Rectal smooth muscle tissue (tissue), 1 donor: ENCODE results near the gene ASXL1.
"Not testable (repeated sequence)": the region's sequence is repeated elsewhere in the genome, so short reads cannot be mapped to it uniquely, and the experiment has no call there.

ENCODE experiments used
- H3K27ac ChIP-seq: one replicate; pipeline ENCODE4 v1.7.0; 2013; ENCODE audit warnings: low read depth, low read length, inconsistent platforms
- H3K27me3 ChIP-seq: one replicate; pipeline ENCODE4 v1.7.0; 2013; ENCODE audit warnings: low read length; ENCODE audit not compliant: control insufficient read depth, insufficient read depth
- H3K36me3 ChIP-seq: one replicate; pipeline ENCODE4 v1.7.0; 2013; ENCODE audit warnings: low read length; ENCODE audit not compliant: control insufficient read depth, insufficient read depth
- H3K4me1 ChIP-seq: one replicate; pipeline ENCODE4 v1.7.0; 2013; ENCODE audit warnings: low read length; ENCODE audit not compliant: control insufficient read depth, insufficient read depth
- H3K4me3 ChIP-seq: one replicate; pipeline ENCODE4 v1.7.0; 2013; ENCODE audit warnings: low read length
- H3K9ac ChIP-seq: one replicate; pipeline ENCODE4 v1.7.0; 2013; ENCODE audit warnings: low read length

The ASXL1 gene

DNA sequence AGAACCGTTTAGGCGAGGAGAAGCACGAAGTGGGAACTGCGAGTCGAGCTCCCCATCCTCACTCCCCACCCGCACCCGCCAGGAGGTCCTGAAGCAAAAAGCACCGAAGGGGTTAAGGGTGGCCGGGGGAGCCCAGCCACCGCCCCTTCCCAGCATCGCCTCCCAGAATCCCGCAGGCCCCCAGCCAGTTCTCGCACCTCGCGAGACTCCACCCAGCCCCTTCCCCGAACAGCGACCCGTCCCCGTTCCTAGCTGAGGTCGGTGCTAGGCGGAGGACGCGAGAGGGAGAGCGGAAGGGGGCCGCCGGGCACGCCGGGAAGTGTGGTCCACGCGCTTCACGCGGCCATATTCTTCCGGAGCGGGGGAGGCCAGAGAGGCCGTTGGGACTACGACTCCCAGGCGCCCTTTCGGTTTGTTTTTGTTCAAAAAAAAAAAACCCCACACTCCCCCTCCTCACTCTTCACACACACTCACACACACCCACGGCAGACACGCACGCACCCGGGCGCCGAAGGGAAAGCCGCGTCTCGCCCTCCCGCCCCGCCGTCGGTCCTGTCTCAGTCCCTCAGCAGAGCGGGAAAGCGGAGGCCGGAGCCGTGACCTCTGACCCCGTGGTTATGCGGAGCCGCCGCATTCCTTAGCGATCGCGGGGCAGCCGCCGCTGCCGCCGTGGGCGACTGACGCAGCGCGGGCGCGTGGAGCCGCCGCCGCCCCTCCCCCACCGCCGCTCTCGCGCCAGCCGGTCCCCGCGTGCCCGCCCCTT, at the start of gene ASXL1:
Gene ASXL1 (plus strand): TSS at position 463 of the 763 bp plus-strand sequence. CDS start 445 bp downstream, outside the sequence.
- Histone ChIP-seq H3K27me3 (no peaks in the 10 kb centered on the region), H3K4me1 (peaks cover 20% of the 10 kb centered on the region), H3K27ac (peak within 1 kb of the TSS; percentile 99), H3K36me3 (no peaks in the 10 kb centered on the region), H3K9ac (peak within 1 kb of the TSS; percentile 93), H3K4me3 (peak within 1 kb of the TSS; percentile 90)

DNA sequence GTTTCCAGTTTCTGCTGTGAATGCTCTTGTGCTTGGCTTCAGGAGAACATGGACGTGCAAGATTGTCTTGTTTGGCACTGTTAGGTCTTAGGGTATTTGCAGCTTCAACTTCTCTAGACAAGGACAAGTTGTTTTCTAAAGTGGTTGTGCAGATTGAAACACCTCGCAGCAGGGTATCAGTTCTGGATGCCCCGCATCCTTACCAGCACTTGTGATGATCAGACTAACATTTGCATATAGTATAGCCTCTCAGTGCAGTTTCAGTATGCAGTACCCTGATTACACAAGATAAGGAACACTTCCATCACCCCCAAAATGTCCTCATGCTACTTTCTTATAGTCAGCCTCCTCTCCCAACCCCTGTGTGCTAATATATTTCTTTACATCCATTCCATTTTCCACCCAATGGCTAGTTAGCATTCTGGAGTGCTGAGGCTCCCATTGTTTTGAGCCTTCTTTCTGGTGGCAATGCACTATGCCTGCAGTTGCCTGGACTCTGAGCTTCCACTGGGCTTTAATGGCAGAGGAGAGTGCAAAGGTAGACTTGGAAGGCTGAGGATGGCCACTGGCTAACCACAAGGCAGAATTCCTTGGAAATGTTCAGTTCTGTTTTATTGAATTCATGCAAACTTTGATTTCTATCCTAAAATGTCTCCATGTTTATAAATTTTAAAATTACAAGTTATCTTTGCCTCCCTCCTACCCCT, 45.3 kb upstream of the ASXL1 start:
- Histone ChIP-seq H3K27me3 (no peaks in the 10 kb centered on the region), H3K4me1 (no peaks in the 10 kb centered on the region), H3K36me3 (peaks cover 19% of the 10 kb centered on the region), H3K9ac (no peak overlapping the region), H3K27ac (no peak overlapping the region), H3K4me3 (no peak overlapping the region)

DNA sequence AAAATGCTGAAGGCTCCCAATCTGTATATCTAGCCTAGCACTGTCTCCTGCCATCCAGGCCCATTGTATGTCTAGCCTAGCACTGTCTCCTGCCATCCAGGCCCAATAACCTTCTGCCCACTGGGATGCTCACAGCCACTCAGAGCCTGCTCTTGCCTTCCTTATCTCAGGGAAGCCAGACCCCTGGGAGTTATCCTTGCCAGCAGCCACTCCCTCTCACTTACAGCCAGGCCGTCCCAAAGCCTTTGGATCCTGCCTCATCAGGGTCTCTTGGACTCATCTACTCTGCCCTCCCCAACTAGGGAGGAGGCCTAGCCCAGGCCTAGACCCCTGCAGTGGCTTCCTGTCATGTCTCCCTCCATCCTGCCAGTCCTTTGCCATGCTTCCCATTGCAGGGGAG, 43.4 kb upstream of the ASXL1 start:
- H3K27me3 ChIP-seq = no peaks in the 10 kb centered on the region
- H3K9ac ChIP-seq = no peak overlapping the region
- no peak overlapping the region for H3K4me3 ChIP-seq
- H3K36me3 ChIP-seq = peaks cover 20% of the 10 kb centered on the region
- H3K27ac ChIP-seq = no peak overlapping the region
- no peaks in the 10 kb centered on the region for H3K4me1 ChIP-seq

DNA sequence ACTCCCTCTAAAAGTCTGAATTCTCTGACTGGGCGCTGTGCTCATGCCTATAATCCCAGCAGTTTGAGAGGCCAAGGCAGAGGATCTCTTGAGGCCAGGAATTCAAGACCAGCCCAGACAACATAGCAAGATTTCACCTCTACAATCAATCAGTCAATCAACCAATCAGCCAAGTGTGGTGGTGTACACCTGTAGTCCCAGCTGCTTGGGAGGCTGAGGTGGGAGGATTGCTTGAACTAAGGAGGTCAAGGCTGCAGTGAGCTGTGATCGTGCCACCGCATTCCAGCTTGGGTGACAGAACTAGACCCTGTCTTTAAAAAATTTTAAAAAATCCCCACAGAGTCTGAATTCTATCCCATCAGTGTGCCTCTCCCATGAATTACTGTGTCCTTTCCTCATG, 42.7 kb upstream of the ASXL1 start:
- Histone ChIP-seq H3K4me3 (no peak overlapping the region), H3K27ac (no peak overlapping the region), H3K9ac (no peak overlapping the region), H3K36me3 (peaks cover 14% of the 10 kb centered on the region), H3K27me3 (no peaks in the 10 kb centered on the region), H3K4me1 (no peaks in the 10 kb centered on the region)

DNA sequence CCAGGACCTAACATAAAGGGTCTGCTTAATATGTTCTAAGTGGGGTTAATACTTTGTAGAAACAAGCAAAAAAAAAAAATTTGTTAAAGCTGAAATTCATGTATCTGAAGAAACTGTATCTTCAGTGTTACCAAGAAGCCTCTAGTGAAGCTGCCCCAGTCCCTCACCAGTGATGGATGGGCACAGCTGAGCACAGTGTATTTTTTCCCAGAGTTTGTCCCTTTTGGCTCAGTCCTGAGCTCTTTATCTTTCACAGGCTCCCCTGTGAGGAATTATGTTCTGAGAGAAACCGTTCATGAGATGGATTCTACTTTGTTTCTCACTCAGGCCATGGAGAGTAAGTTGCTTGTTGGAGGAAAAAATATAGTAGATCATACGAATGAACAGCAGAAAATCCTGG, 42.2 kb upstream of the ASXL1 start:
- H3K4me3 ChIP-seq = no peak overlapping the region
- no peaks in the 10 kb centered on the region for H3K4me1 ChIP-seq
- no peaks in the 10 kb centered on the region for H3K27me3 ChIP-seq
- peaks cover 11% of the 10 kb centered on the region for H3K36me3 ChIP-seq
- no peak overlapping the region for H3K27ac ChIP-seq
- no peak overlapping the region for H3K9ac ChIP-seq

DNA sequence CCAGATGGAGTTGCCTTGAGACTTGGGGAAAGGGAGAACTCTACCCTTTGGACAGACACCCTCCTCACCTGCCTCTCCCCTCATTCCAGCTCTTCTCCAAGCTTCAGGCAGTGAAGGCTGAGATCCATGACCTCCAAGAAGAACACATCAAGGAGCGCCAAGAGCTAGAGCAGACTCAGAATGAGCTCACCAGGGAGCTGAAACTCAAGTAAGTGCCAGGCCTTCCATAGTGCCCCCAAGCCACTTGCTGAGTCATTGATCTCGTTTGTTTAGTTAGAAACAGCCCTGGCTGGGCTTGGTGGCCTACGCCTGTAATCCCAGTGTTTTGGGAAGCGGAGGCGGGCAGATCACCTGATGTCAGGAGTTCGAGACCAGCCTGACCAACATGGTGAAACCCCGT, 41.5 kb upstream of the ASXL1 start:
- no peak overlapping the region for H3K4me3 ChIP-seq
- H3K4me1 ChIP-seq = no peaks in the 10 kb centered on the region
- H3K9ac ChIP-seq = no peak overlapping the region
- H3K27ac ChIP-seq = no peak overlapping the region
- H3K36me3 ChIP-seq = peaks cover 11% of the 10 kb centered on the region
- H3K27me3 ChIP-seq = no peaks in the 10 kb centered on the region

DNA sequence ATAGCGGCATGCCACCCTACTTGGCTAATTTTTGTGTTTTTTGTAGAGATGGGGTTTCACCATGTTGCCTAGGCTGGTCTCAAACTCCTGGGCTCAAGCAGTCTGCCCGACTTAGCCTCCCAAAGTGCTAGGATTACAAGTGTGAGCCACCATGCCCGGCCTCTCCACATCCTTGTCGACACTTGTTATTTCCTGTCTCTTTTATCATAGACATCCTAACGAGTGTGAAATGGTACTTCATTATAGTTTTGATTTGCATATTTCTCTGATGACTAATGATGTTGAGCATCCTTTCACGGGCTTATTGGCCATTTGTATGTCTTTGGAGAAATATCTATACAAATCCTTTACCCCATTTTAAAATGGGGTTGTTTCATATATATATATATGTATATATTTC, 39.0 kb upstream of the ASXL1 start:
- no peaks in the 10 kb centered on the region for H3K4me1 ChIP-seq
- no peak overlapping the region for H3K9ac ChIP-seq
- no peak overlapping the region for H3K4me3 ChIP-seq
- no peak overlapping the region for H3K27ac ChIP-seq
- peaks cover 11% of the 10 kb centered on the region for H3K36me3 ChIP-seq
- H3K27me3 ChIP-seq = no peaks in the 10 kb centered on the region

DNA sequence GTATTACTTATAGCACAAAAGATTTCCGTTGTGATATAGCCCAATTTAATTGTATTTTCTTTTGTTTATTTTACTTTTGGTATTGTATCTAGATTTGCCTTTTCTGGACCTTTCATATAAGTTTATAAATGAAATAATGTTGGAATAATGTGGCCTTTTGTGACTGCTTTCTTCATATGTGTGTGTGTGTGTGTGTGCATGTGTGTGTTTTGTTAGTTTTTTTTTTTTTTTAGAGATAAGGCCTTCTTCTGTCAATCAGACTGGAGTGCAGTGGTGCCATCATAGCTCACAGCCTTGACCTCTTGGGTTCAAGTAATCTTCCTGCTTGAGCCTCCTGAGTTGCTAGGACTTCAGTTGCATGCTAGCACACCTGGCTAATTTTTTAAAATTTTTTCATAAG, 37.8 kb upstream of the ASXL1 start:
- Histone ChIP-seq H3K36me3 (peaks cover 11% of the 10 kb centered on the region), H3K9ac (no peak overlapping the region), H3K27ac (no peak overlapping the region), H3K4me3 (no peak overlapping the region), H3K27me3 (no peaks in the 10 kb centered on the region), H3K4me1 (no peaks in the 10 kb centered on the region)

DNA sequence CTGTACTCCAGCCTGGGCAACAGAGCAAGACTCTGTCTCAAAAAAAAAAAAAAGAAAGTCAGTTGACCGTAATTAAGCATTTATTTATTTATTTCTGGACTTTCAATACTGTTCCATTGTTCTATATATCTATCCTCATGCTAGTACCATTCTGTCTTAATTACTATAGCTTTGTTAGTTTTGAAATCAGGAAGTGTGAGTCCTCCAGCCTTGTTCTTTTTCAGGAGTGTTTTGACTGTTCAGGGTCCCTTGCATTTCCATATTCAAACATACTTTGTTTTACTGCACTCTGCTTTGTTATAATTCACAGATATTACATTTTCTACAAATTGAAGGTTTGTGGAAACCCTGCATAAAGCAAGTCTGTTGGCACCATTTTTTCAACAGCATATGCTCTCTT, 36.7 kb upstream of the ASXL1 start:
- peaks cover 7% of the 10 kb centered on the region for H3K36me3 ChIP-seq
- H3K9ac ChIP-seq = no peak overlapping the region
- H3K4me3 ChIP-seq = no peak overlapping the region
- no peaks in the 10 kb centered on the region for H3K4me1 ChIP-seq
- H3K27ac ChIP-seq = no peak overlapping the region
- H3K27me3 ChIP-seq = no peaks in the 10 kb centered on the region

DNA sequence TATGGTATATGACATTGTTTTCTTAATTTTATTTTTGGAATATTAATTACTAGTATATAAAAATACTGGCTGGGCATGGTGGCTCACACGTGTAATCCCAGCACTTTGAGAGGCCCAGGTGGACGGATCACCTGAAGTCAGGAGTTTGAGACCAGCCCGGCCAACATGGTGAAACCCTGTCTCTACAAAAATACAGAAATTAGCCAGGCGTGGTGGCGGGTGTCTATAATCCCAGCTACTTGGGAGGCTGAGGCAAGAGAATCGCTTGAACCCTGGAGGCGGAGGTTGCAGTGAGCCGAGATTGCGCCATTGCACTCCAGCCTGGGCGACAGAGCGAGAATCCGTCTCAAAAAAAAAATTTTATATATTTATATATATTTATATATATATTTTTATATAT, 35.9 kb upstream of the ASXL1 start:
- not testable (repeated sequence) for H3K9ac ChIP-seq, H3K4me1 ChIP-seq, H3K27ac ChIP-seq, H3K36me3 ChIP-seq, H3K4me3 ChIP-seq, H3K27me3 ChIP-seq

DNA sequence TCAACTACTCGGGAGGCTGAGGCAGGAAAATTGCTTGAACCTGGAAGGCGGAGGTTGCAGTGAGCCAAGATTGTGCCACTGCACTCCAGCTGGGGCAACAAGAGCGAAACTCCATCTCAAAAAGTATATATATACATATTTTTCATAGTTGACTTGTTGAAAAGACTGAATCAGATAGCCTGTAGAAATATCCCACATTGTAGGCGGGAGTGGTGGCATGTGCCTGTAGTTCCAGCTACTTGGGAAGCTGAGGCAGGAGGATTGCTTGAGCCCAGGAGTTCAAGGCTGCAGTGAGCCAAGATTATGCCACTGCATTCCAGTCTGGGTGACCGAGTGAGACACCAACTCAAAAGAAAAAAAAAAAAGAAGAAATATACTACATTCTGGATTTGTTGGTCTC, 34.4 kb upstream of the ASXL1 start:
- not testable (repeated sequence) for H3K4me1 ChIP-seq, H3K36me3 ChIP-seq, H3K27ac ChIP-seq, H3K9ac ChIP-seq, H3K27me3 ChIP-seq, H3K4me3 ChIP-seq

DNA sequence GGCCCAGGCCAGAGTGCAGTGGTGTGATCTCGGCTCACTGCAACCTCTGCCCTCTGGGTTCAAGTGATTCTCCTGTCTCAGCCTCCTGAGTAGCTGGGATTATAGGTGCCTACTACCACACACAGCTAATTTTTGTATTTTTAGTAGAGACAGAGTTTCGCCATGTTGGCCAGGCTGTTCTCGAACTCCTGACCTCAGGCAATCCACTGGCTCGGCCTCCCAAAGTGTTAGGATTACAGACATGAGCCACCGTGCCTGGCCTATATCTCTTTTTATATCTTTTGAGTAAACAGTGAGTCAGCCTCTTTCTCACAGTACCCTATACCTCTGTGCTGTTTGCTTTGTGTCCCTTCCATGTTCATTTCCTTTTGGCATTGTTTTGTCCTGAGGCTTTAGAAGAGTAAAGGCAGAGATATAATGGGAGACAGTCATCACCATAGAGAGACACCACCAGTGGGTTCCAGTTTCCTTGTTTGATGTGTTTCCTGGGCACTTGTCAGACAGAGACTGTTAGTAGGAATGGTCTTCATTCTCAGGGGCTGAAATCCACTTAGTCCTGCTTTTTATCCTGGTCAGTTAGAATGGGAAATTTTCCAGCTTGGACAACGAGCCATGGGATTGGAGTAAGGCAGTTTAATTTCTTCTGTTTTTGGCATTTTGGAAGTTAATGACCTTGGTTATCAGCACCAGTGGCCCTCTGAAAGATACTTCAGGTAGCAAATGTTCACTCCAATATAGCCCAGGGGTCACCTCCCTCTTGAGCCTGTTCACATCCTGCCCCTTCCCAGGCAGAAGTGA, 32.2 kb upstream of the ASXL1 start:
- Histone ChIP-seq H3K36me3 (peaks cover 5% of the 10 kb centered on the region), H3K27me3 (no peaks in the 10 kb centered on the region), H3K9ac (no peak overlapping the region), H3K4me3 (no peak overlapping the region), H3K4me1 (no peaks in the 10 kb centered on the region), H3K27ac (no peak overlapping the region)
